HepG2 (cell line): Measurements from ENCODE around the gene ITLN1. TPM values are rescaled to one million over a fixed set of nuclear protein-coding genes. Genes with fewer than 3 reads are reported as not detected.

ENCODE experiments used
- ATAC-seq: fragments of 200-7000 bp; cut with Tn5 transposase; 3 replicates; pipeline ENCODE4 v1.9.1; 2020; ENCODE audit warnings: mild to moderate bottlenecking, moderate library complexity
- BruUV-seq: library from RNA; stranded (reverse); fragments of 400-500 nt; replicated peaks from 2 replicates; lab custom pipeline; 2021; lab: Mats Ljungman, UMichigan
- CTCF ChIA-PET: fragments of 300-600 bp; formaldehyde crosslinking; extraction: SDS; loops from one replicate; lab custom pipeline; 2021; ENCODE audit warnings: low total read pairs, inconsistent platforms, low intra/inter-chr PET ratio; lab: Yijun Ruan, JAX
- POLR2A ChIA-PET: fragments of 350-600 bp; sonication (Branson Sonifier 250); formaldehyde crosslinking; loops from one replicate; lab custom pipeline; 2020; ENCODE audit warnings: antibody characterized with exemption, inconsistent platforms; lab: Yijun Ruan, JAX
- DNase-seq: peaks from one replicate; pipeline ENCODE4 v3.0.0-alpha.2; 2015; ENCODE audit warnings: low spot score
- FAIRE-seq: peaks from 3 replicates; lab custom pipeline; 2011; peaks lifted over from hg19 to GRCh38; lab: Jason Lieb, UNC
- H2AFZ ChIP-seq: one replicate; pipeline ENCODE4 v1.6.1; 2011; ENCODE audit warnings: low read length, inconsistent platforms
- H3K27ac ChIP-seq: fragments of 300-600 bp; 3 replicates; pipeline ENCODE4 v1.8.0; 2011; ENCODE audit warnings: mixed run types, mild to moderate bottlenecking, mixed read lengths, low read length, inconsistent platforms; ENCODE audit not compliant: insufficient read depth; ENCODE audit errors: extremely low read length
- H3K27me3 ChIP-seq, 2 experiments: fragments of 200-600 bp in 1 of 2; 2 replicates in 1 of 2; 3 replicates in 1 of 2; pipeline versions ENCODE4 v1.6.0 to v1.8.0; 2011; ENCODE audit warnings: low read length in 2 of 2, mild to moderate bottlenecking in 2 of 2, moderate library complexity in 2 of 2, inconsistent platforms in 1 of 2; ENCODE audit not compliant: insufficient read depth in 2 of 2, control insufficient read depth in 1 of 2
- H3K36me3 ChIP-seq, 2 experiments: fragments of 200-600 bp in 1 of 2; replicated peaks in 1 of 2; 2 replicates in 1 of 2; 3 replicates in 1 of 2; pipeline versions ENCODE4 v1.5.1 to v1.8.0; 2011; ENCODE audit warnings: low read length in 2 of 2, inconsistent platforms in 1 of 2; ENCODE audit not compliant: insufficient read depth in 2 of 2, control insufficient read depth in 1 of 2
- H3K4me1 ChIP-seq: 2 replicates; pipeline ENCODE4 v1.5.1; 2012; ENCODE audit warnings: low read length, inconsistent platforms; ENCODE audit not compliant: insufficient read depth
- H3K4me2 ChIP-seq: 2 replicates; pipeline ENCODE4 v1.6.0; 2011; ENCODE audit warnings: low read depth, low read length, inconsistent platforms
- H3K4me3 ChIP-seq, 3 experiments: fragments of 200-600 bp in 1 of 3; sonication (generic), shearing (Covaris generic) in 1 of 3; replicated peaks in 1 of 3; 2 replicates each; pipeline ENCODE4 v1.5.1; 2011 to 2016; ENCODE audit warnings: low read length in 3 of 3, inconsistent platforms in 2 of 3, low read depth in 2 of 3, mild to moderate bottlenecking in 2 of 3, control low read depth in 1 of 3, mixed read lengths in 1 of 3; ENCODE audit not compliant: insufficient read depth in 1 of 3
- H3K79me2 ChIP-seq: one replicate; pipeline ENCODE4 v1.6.1; 2011; ENCODE audit warnings: low read length, inconsistent platforms; ENCODE audit not compliant: insufficient read depth
- H3K9ac ChIP-seq: 2 replicates; pipeline ENCODE4 v1.6.0; 2011; ENCODE audit warnings: mild to moderate bottlenecking, low read depth, low read length, inconsistent platforms; ENCODE audit not compliant: insufficient read depth
- H3K9me3 ChIP-seq: 2 replicates; pipeline ENCODE4 v1.5.1; 2012; ENCODE audit warnings: mild to moderate bottlenecking, low read length
- H4K20me1 ChIP-seq: 2 replicates; pipeline ENCODE4 v1.6.0; 2011; ENCODE audit warnings: inconsistent platforms, mild to moderate bottlenecking, low read length, moderate library complexity; ENCODE audit not compliant: insufficient read depth
- BORCS8-MEF2B ChIP-seq: sonication (generic); formaldehyde crosslinking; IDR thresholded peaks from 2 replicates; pipeline ENCODE4 v1.8.0; 2022; ENCODE audit warnings: mild to moderate bottlenecking, missing genetic modification reagents
- CREB1 ChIP-seq, 2 experiments: fragments of 450-650 bp in 1 of 2; IDR thresholded peaks; 2 replicates each; pipeline ENCODE4 v1.6.1; 2016 to 2017; ENCODE audit warnings: control low read depth in 1 of 2, mild to moderate bottlenecking in 1 of 2, missing compliant biosample characterization in 1 of 2, missing genetic modification characterization in 1 of 2
- GFI1 ChIP-seq: sonication (generic); formaldehyde crosslinking; IDR thresholded peaks from 2 replicates; pipeline ENCODE4 v1.5.0; 2020; ENCODE audit warnings: missing genetic modification reagents, mild to moderate bottlenecking, borderline replicate concordance
- GTF3A ChIP-seq: sonication (generic); formaldehyde crosslinking; conservative IDR thresholded peaks from 2 replicates; pipeline ENCODE4 v1.4.0; 2020; ENCODE audit warnings: mild to moderate bottlenecking, missing genetic modification reagents
- HMGA1 ChIP-seq: sonication (generic); formaldehyde crosslinking; conservative IDR thresholded peaks from 2 replicates; pipeline ENCODE4 v1.4.0; 2020; ENCODE audit warnings: missing genetic modification reagents
- KAT7 ChIP-seq: IDR thresholded peaks from 2 replicates; pipeline ENCODE4 v1.6.1; 2018; ENCODE audit warnings: borderline replicate concordance, missing compliant biosample characterization
- TEAD3 ChIP-seq: optimal IDR thresholded peaks from 2 replicates; pipeline ENCODE3; 2016; ENCODE audit warnings: borderline replicate concordance
- ZBTB7A ChIP-seq: sonication (generic); formaldehyde crosslinking; IDR thresholded peaks from 2 replicates; pipeline ENCODE4 v1.8.0; 2022; ENCODE audit warnings: mild to moderate bottlenecking, missing genetic modification reagents
- WGBS: methylation state at CpG from one replicate; pipeline ENCODE4 v1.1.6; 2017; ENCODE audit warnings: low lambda C conversion rate; 5-methylcytosine and 5-hydroxymethylcytosine counted together
- in situ Hi-C: cut with HindIII; loops from 2 replicates; pipeline ENCODE4 v1.10.0; 2017; ENCODE audit warnings: low pct_unique_long_range_greater_than_20kb; ENCODE audit not compliant: extremely low pct_ligation_motif_present
- intact Hi-C: fragments of 100-400 bp; cut with micrococcal nuclease; formaldehyde crosslinking; loops from one replicate; pipeline ENCODE4 v1.10.0; 2022; ENCODE audit not compliant: unreplicated experiment
- polyA plus RNA-seq, 8 experiments: library from polyadenylated mRNA; depleted of rRNA in 3 of 8; stranded (reverse) in 7 of 8; unstranded in 1 of 8; fragments of >200 nt; fragmentation: Illumina TruSeq in 4 of 8; extraction: Trizol in 4 of 8; gene quantifications; 2 replicates each; pipeline versions ENCODE4 v1.2.1 to v1.2.3, GENCODE V29; 2011 to 2016; ENCODE audit warnings: low read depth in 4 of 8, missing spikeins in 1 of 8, mixed read lengths in 1 of 8; ENCODE audit not compliant: insufficient read depth in 1 of 8
- total RNA-seq, 5 experiments: library from RNA; depleted of rRNA; stranded (reverse); fragments of >200 nt; fragmentation: Illumina TruSeq; extraction: Trizol; gene quantifications; 2 replicates each; pipeline ENCODE4 v1.2.3, GENCODE V29; 2016; ENCODE audit warnings: low read depth in 1 of 5
- TF ChIP-seq, protein P1 (sequence below): sonication (generic); formaldehyde crosslinking; IDR thresholded peaks from 2 replicates; pipeline ENCODE4 v1.4.0; 2020; ENCODE audit warnings: missing genetic modification reagents, mild to moderate bottlenecking, borderline replicate concordance
- TF ChIP-seq, protein P2 (sequence below): sonication (generic); formaldehyde crosslinking; IDR thresholded peaks from 2 replicates; pipeline ENCODE4 v1.8.1; 2023; ENCODE audit warnings: mild to moderate bottlenecking, missing genetic modification reagents, borderline replicate concordance
- TF ChIP-seq, protein P3 (sequence below), 2 experiments: sonication (generic) in 1 of 2; formaldehyde crosslinking in 1 of 2; IDR thresholded peaks; 2 replicates each; pipeline versions ENCODE4 v1.4.0 to v1.6.1; 2016 to 2020; ENCODE audit warnings: borderline replicate concordance in 1 of 2, low read depth in 1 of 2, mild to moderate bottlenecking in 1 of 2, missing genetic modification reagents in 1 of 2

ITLN1 gene
- total and polyA plus RNA-seq, 2 of the 13 experiments (the other 11 are each of a cell fraction or from before 2014, with no cell fraction given) = not detected

DNA sequence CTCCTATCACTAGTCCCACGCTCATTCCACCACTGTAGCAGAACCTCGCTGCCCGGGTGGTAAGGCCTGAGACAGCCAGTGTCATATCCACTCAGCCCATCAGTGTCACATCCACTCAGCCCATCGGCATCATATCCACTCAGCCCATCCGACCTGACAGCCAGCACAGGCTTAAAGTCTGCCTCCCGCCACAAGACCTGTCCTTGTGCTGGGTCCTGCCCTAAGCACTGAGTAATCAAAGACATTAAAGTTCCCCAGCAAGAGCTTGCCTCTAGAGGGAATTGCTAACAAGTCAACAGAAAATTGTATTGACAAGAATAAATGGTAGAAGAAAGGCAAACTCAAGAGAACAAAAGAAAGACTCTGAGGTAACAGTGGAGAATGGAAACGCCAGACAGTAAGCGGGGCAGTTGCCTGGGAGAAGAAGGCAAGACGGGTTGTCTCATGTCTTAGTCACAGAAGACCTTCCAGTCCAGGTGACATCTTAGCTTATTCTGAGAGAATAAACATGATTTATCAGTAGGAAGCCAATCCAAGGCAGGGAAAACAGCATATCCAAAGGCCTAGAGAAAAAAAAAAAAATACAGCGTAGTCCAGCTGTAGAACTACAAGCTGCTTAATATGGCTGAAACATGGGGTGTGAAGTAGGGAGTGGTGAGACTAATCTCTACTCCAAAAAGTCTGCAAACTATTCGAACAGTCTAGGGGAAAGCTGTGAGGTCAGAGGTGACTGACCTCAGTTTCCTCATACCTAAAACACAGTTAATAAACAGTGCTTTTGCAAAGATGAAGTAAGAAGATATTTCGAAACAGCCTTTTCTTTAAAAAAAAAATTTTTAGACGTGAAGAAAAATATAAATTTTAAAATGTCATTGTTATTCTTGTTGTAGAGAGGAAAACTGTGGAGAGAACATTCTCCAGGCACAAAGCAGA is 1.1 kb downstream of the ITLN1 start:
- ChIA-PET POLR2A (no interaction called here), CTCF (no interaction called here)
- intact Hi-C loops = loop anchor here (2.0 kb wide), 1 partner anchor 49 kb away; no protein-coding TSS in a partner anchor
- no TSS peak for BruUV-seq
- Histone ChIP-seq H3K9me3 (no peaks in the 10 kb centered on the region), H3K27ac (no peak overlapping the region), H3K27me3 (no peaks in the 10 kb centered on the region; a peak in 2 of 5 replicates), H3K9ac (no peak overlapping the region), H2AFZ (no peak overlapping the region), H3K79me2 (no peaks in the 10 kb centered on the region), H3K4me1 (no peaks in the 10 kb centered on the region), H3K4me3 (no peak overlapping the region), H4K20me1 (no peaks in the 10 kb centered on the region), H3K36me3 (no peaks in the 10 kb centered on the region), H3K4me2 (no peak overlapping the region)
- no peak for ATAC-seq
- FAIRE-seq = no peak
- WGBS = 43% methylated on average over 13 of the region's 13 CpGs
- DNase-seq = no peak
- in situ Hi-C loops = loop anchor here (10.0 kb wide), 1 partner anchor 49 kb away; no protein-coding TSS in a partner anchor
- TF ChIP-seq, protein P1, sequence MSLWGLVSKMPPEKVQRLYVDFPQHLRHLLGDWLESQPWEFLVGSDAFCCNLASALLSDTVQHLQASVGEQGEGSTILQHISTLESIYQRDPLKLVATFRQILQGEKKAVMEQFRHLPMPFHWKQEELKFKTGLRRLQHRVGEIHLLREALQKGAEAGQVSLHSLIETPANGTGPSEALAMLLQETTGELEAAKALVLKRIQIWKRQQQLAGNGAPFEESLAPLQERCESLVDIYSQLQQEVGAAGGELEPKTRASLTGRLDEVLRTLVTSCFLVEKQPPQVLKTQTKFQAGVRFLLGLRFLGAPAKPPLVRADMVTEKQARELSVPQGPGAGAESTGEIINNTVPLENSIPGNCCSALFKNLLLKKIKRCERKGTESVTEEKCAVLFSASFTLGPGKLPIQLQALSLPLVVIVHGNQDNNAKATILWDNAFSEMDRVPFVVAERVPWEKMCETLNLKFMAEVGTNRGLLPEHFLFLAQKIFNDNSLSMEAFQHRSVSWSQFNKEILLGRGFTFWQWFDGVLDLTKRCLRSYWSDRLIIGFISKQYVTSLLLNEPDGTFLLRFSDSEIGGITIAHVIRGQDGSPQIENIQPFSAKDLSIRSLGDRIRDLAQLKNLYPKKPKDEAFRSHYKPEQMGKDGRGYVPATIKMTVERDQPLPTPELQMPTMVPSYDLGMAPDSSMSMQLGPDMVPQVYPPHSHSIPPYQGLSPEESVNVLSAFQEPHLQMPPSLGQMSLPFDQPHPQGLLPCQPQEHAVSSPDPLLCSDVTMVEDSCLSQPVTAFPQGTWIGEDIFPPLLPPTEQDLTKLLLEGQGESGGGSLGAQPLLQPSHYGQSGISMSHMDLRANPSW (CRISPR knock-in tag) = no peak
- TF ChIP-seq HMGA1 (CRISPR knock-in tag) (no peak), KAT7 (CRISPR knock-in tag) (no peak), GTF3A (CRISPR knock-in tag) (no peak), BORCS8-MEF2B (CRISPR knock-in tag) (no peak), CREB1 (IDR thresholded peaks at IDR 0.05) (no peak), CREB1 (CRISPR knock-in tag; IDR thresholded peaks at IDR 0.05) (no peak), TEAD3 (CRISPR knock-in tag) (no peak), ZBTB7A (CRISPR knock-in tag) (no peak), GFI1 (CRISPR knock-in tag) (no peak)
- TF ChIP-seq, protein P2, sequence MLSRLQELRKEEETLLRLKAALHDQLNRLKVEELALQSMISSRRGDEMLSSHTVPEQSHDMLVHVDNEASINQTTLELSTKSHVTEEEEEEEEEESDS (CRISPR knock-in tag) = no peak
- TF ChIP-seq, protein P3, sequence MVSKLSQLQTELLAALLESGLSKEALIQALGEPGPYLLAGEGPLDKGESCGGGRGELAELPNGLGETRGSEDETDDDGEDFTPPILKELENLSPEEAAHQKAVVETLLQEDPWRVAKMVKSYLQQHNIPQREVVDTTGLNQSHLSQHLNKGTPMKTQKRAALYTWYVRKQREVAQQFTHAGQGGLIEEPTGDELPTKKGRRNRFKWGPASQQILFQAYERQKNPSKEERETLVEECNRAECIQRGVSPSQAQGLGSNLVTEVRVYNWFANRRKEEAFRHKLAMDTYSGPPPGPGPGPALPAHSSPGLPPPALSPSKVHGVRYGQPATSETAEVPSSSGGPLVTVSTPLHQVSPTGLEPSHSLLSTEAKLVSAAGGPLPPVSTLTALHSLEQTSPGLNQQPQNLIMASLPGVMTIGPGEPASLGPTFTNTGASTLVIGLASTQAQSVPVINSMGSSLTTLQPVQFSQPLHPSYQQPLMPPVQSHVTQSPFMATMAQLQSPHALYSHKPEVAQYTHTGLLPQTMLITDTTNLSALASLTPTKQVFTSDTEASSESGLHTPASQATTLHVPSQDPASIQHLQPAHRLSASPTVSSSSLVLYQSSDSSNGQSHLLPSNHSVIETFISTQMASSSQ (IDR thresholded peaks at IDR 0.05; ENCODE audit: low read depth) = no peak
- TF ChIP-seq, protein P3 (CRISPR knock-in tag; IDR thresholded peaks at IDR 0.05; ENCODE audit: borderline replicate concordance) = no peak
